ENCODE measurements around the gene MAN2A2.
"Not testable (repeated sequence)": the region's sequence is repeated elsewhere in the genome, so short reads cannot be mapped to it uniquely, and the experiment has no call there.

MAN2A2 gene

GRCh38 chr15:90871716-90872485 is 31.2 kb upstream of the MAN2A2 start:
- Histone ChIP-seq H3K9me3 (ENCODE audit: control insufficient read depth in 2 of 2, low read length in 2 of 2) (no peaks in the 10 kb centered on the region), H3K27me3 (ENCODE audit: control insufficient read depth in 1 of 2, insufficient read depth in 2 of 2, low read length in 2 of 2) (no peaks in the 10 kb centered on the region), H3K4me1 (ENCODE audit: control insufficient read depth, insufficient read depth, low read length) (peaks cover 45% of the 10 kb centered on the region), H3K4me3 (ENCODE audit: low read length in 2 of 2) (peak overlapping the region; percentile 83), H3K36me3 (ENCODE audit: control insufficient read depth in 2 of 2, insufficient read depth in 2 of 2, low read length in 2 of 2) (peaks cover 7 to 10% of the 10 kb centered on the region in 2 donors), H3K27ac (ENCODE audit: low read length) (peak overlapping the region; percentile 64), H3K9ac (ENCODE audit: low read length in 2 of 2) (peak overlapping the region; percentile 81 to 92)

GRCh38 chr15:90872486-90873184 is 30.5 kb upstream of the MAN2A2 start:
- H3K9me3 ChIP-seq (ENCODE audit: control insufficient read depth in 2 of 2, low read length in 2 of 2), result no peaks in the 10 kb centered on the region
- peak overlapping the region; percentile 81 to 92 for H3K9ac ChIP-seq (ENCODE audit: low read length in 2 of 2)
- peak overlapping the region; percentile 64 for H3K27ac ChIP-seq (ENCODE audit: low read length)
- H3K4me3 ChIP-seq (ENCODE audit: low read length in 2 of 2), result peak overlapping the region; percentile 83
- H3K27me3 ChIP-seq (ENCODE audit: control insufficient read depth in 1 of 2, insufficient read depth in 2 of 2, low read length in 2 of 2), result no peaks in the 10 kb centered on the region
- peaks cover 14 to 17% of the 10 kb centered on the region in 2 donors for H3K36me3 ChIP-seq (ENCODE audit: control insufficient read depth in 2 of 2, insufficient read depth in 2 of 2, low read length in 2 of 2)
- H3K4me1 ChIP-seq (ENCODE audit: control insufficient read depth, insufficient read depth, low read length), result peaks cover 45% of the 10 kb centered on the region

- peak overlapping the region in 1 of 2 donors; percentile 92 for H3K9ac ChIP-seq (ENCODE audit: low read length in 2 of 2)
- H3K27ac ChIP-seq (ENCODE audit: low read length), result no peak overlapping the region
- H3K4me3 ChIP-seq (ENCODE audit: low read length in 2 of 2), result peak overlapping the region in 1 of 2 donors; percentile 22
Observed at GRCh38 chr15:90873488-90873997, 29.6 kb upstream of the MAN2A2 start.

GRCh38 chr15:90873998-90874605 is 29.0 kb upstream of the MAN2A2 start:
- H3K36me3 ChIP-seq (ENCODE audit: control insufficient read depth in 2 of 2, insufficient read depth in 2 of 2, low read length in 2 of 2), result peaks cover 24 to 29% of the 10 kb centered on the region in 2 donors
- H3K9ac ChIP-seq (ENCODE audit: low read length in 2 of 2), result peak overlapping the region in 1 of 2 donors; percentile 33
- H3K4me1 ChIP-seq (ENCODE audit: control insufficient read depth, insufficient read depth, low read length), result peaks cover 45% of the 10 kb centered on the region
- no peaks in the 10 kb centered on the region for H3K27me3 ChIP-seq (ENCODE audit: control insufficient read depth in 1 of 2, insufficient read depth in 2 of 2, low read length in 2 of 2)
- H3K27ac ChIP-seq (ENCODE audit: low read length), result no peak overlapping the region
- peak overlapping the region in 1 of 2 donors; percentile 22 for H3K4me3 ChIP-seq (ENCODE audit: low read length in 2 of 2)
- H3K9me3 ChIP-seq (ENCODE audit: control insufficient read depth in 2 of 2, low read length in 2 of 2), result no peaks in the 10 kb centered on the region

More at GRCh38 chr15:90873488-90873997, 29.6 kb upstream of the MAN2A2 start:
- H3K36me3 ChIP-seq (ENCODE audit: control insufficient read depth in 2 of 2, insufficient read depth in 2 of 2, low read length in 2 of 2), result peaks cover 23 to 26% of the 10 kb centered on the region in 2 donors
- no peaks in the 10 kb centered on the region for H3K27me3 ChIP-seq (ENCODE audit: control insufficient read depth in 1 of 2, insufficient read depth in 2 of 2, low read length in 2 of 2)
- no peaks in the 10 kb centered on the region for H3K9me3 ChIP-seq (ENCODE audit: control insufficient read depth in 2 of 2, low read length in 2 of 2)
- peaks cover 48% of the 10 kb centered on the region for H3K4me1 ChIP-seq (ENCODE audit: control insufficient read depth, insufficient read depth, low read length)

- H3K27me3 ChIP-seq (ENCODE audit: control insufficient read depth in 1 of 2, insufficient read depth in 2 of 2, low read length in 2 of 2); H3K27ac ChIP-seq (ENCODE audit: low read length); H3K4me3 ChIP-seq (ENCODE audit: low read length in 2 of 2); H3K9me3 ChIP-seq (ENCODE audit: control insufficient read depth in 2 of 2, low read length in 2 of 2); H3K9ac ChIP-seq (ENCODE audit: low read length in 2 of 2): not testable (repeated sequence)
- Histone ChIP-seq H3K4me1 (ENCODE audit: control insufficient read depth, insufficient read depth, low read length) (peaks cover 40% of the 10 kb centered on the region), H3K36me3 (ENCODE audit: control insufficient read depth in 2 of 2, insufficient read depth in 2 of 2, low read length in 2 of 2) (peaks cover 24 to 37% of the 10 kb centered on the region in 2 donors)
Observed at GRCh38 chr15:90874986-90875385, 28.1 kb upstream of the MAN2A2 start.

GRCh38 chr15:90875549-90875981 is 27.5 kb upstream of the MAN2A2 start:
- Histone ChIP-seq H3K4me3 (ENCODE audit: low read length in 2 of 2) (no peak overlapping the region), H3K27me3 (ENCODE audit: control insufficient read depth in 1 of 2, insufficient read depth in 2 of 2, low read length in 2 of 2) (no peaks in the 10 kb centered on the region), H3K27ac (ENCODE audit: low read length) (no peak overlapping the region), H3K9ac (ENCODE audit: low read length in 2 of 2) (no peak overlapping the region), H3K4me1 (ENCODE audit: control insufficient read depth, insufficient read depth, low read length) (peaks cover 34% of the 10 kb centered on the region), H3K36me3 (ENCODE audit: control insufficient read depth in 2 of 2, insufficient read depth in 2 of 2, low read length in 2 of 2) (peaks cover 28 to 43% of the 10 kb centered on the region in 2 donors), H3K9me3 (ENCODE audit: control insufficient read depth in 2 of 2, low read length in 2 of 2) (no peaks in the 10 kb centered on the region)

- H3K9ac ChIP-seq (ENCODE audit: low read length in 2 of 2), result no peak overlapping the region
- H3K27ac ChIP-seq (ENCODE audit: low read length), result no peak overlapping the region
- H3K36me3 ChIP-seq (ENCODE audit: control insufficient read depth in 2 of 2, insufficient read depth in 2 of 2, low read length in 2 of 2), result peaks cover 32 to 46% of the 10 kb centered on the region in 2 donors
- no peaks in the 10 kb centered on the region for H3K9me3 ChIP-seq (ENCODE audit: control insufficient read depth in 2 of 2, low read length in 2 of 2)
- peaks cover 29% of the 10 kb centered on the region for H3K4me1 ChIP-seq (ENCODE audit: control insufficient read depth, insufficient read depth, low read length)
- no peak overlapping the region for H3K4me3 ChIP-seq (ENCODE audit: low read length in 2 of 2)
- no peaks in the 10 kb centered on the region for H3K27me3 ChIP-seq (ENCODE audit: control insufficient read depth in 1 of 2, insufficient read depth in 2 of 2, low read length in 2 of 2)
Observed at GRCh38 chr15:90876046-90876445, 27.1 kb upstream of the MAN2A2 start.

GRCh38 chr15:90876512-90877170 is 26.5 kb upstream of the MAN2A2 start:
- Histone ChIP-seq H3K4me1 (ENCODE audit: control insufficient read depth, insufficient read depth, low read length) (peaks cover 29% of the 10 kb centered on the region), H3K36me3 (ENCODE audit: control insufficient read depth in 2 of 2, insufficient read depth in 2 of 2, low read length in 2 of 2) (peaks cover 32 to 50% of the 10 kb centered on the region in 2 donors), H3K27me3 (ENCODE audit: control insufficient read depth in 1 of 2, insufficient read depth in 2 of 2, low read length in 2 of 2) (no peaks in the 10 kb centered on the region), H3K4me3 (ENCODE audit: low read length in 2 of 2) (no peak overlapping the region), H3K9ac (ENCODE audit: low read length in 2 of 2) (no peak overlapping the region), H3K9me3 (ENCODE audit: control insufficient read depth in 2 of 2, low read length in 2 of 2) (no peaks in the 10 kb centered on the region), H3K27ac (ENCODE audit: low read length) (no peak overlapping the region)

- no peak overlapping the region for H3K9ac ChIP-seq (ENCODE audit: low read length in 2 of 2)
- H3K27ac ChIP-seq (ENCODE audit: low read length), result no peak overlapping the region
- peaks cover 32 to 55% of the 10 kb centered on the region in 2 donors for H3K36me3 ChIP-seq (ENCODE audit: control insufficient read depth in 2 of 2, insufficient read depth in 2 of 2, low read length in 2 of 2)
- no peaks in the 10 kb centered on the region for H3K9me3 ChIP-seq (ENCODE audit: control insufficient read depth in 2 of 2, low read length in 2 of 2)
- no peaks in the 10 kb centered on the region for H3K27me3 ChIP-seq (ENCODE audit: control insufficient read depth in 1 of 2, insufficient read depth in 2 of 2, low read length in 2 of 2)
- peaks cover 26% of the 10 kb centered on the region for H3K4me1 ChIP-seq (ENCODE audit: control insufficient read depth, insufficient read depth, low read length)
- H3K4me3 ChIP-seq (ENCODE audit: low read length in 2 of 2), result no peak overlapping the region
Observed at GRCh38 chr15:90877315-90877714, 25.8 kb upstream of the MAN2A2 start.

- Histone ChIP-seq H3K27me3 (ENCODE audit: control insufficient read depth in 1 of 2, insufficient read depth in 2 of 2, low read length in 2 of 2) (no peaks in the 10 kb centered on the region), H3K27ac (ENCODE audit: low read length) (no peak overlapping the region), H3K4me1 (ENCODE audit: control insufficient read depth, insufficient read depth, low read length) (peaks cover 22% of the 10 kb centered on the region), H3K9ac (ENCODE audit: low read length in 2 of 2) (no peak overlapping the region), H3K4me3 (ENCODE audit: low read length in 2 of 2) (no peak overlapping the region), H3K9me3 (ENCODE audit: control insufficient read depth in 2 of 2, low read length in 2 of 2) (no peaks in the 10 kb centered on the region), H3K36me3 (ENCODE audit: control insufficient read depth in 2 of 2, insufficient read depth in 2 of 2, low read length in 2 of 2) (peaks cover 32 to 55% of the 10 kb centered on the region in 2 donors)
Observed at GRCh38 chr15:90877996-90878395, 25.1 kb upstream of the MAN2A2 start.

Data from stomach smooth muscle (tissue), 2 donors.